HepG2 (cell line): ENCODE results near the gene TTC38. TPM values are rescaled to one million over a fixed set of nuclear protein-coding genes. Genes with fewer than 3 reads are reported as not detected.

Experiments used
- ARNT2 ChIP-seq: sonication (generic); formaldehyde crosslinking; IDR thresholded peaks from 2 replicates; pipeline ENCODE4 v1.8.0; 2022; ENCODE audit warnings: mild to moderate bottlenecking, low read depth, missing genetic modification reagents, moderate library complexity
- ELF1 ChIP-seq: sonication (generic); formaldehyde crosslinking; IDR thresholded peaks from 2 replicates; pipeline ENCODE4 v1.4.0; 2020; ENCODE audit warnings: missing genetic modification reagents
- FLYWCH1 ChIP-seq: sonication (generic); formaldehyde crosslinking; IDR thresholded peaks from 2 replicates; pipeline ENCODE4 v1.8.1; 2023; ENCODE audit warnings: mild to moderate bottlenecking, missing genetic modification reagents
- FOXO1 ChIP-seq: sonication (generic); formaldehyde crosslinking; IDR thresholded peaks from 2 replicates; pipeline ENCODE4 v1.4.0; 2020; ENCODE audit warnings: missing genetic modification reagents
- HIC2 ChIP-seq: sonication (generic); formaldehyde crosslinking; IDR thresholded peaks from 2 replicates; pipeline ENCODE4 v1.9.0; 2022; ENCODE audit warnings: low read depth, missing genetic modification reagents
- HIVEP1 ChIP-seq: sonication (generic); formaldehyde crosslinking; IDR thresholded peaks from 2 replicates; pipeline ENCODE4 v1.4.0; 2020; ENCODE audit warnings: mild to moderate bottlenecking, missing genetic modification reagents
- KDM1A ChIP-seq: IDR thresholded peaks from 2 replicates; pipeline ENCODE4 v1.6.1; 2016; ENCODE audit warnings: missing compliant biosample characterization
- MIER2 ChIP-seq: IDR thresholded peaks from 2 replicates; pipeline ENCODE4 v1.6.1; 2016; ENCODE audit warnings: missing biosample characterization, missing genetic modification reagents
- MXI1 ChIP-seq: IDR thresholded peaks from 3 replicates; pipeline ENCODE4 v1.6.1; 2012; ENCODE audit warnings: low read depth, low read length, inconsistent platforms, borderline replicate concordance
- RXRB ChIP-seq: IDR thresholded peaks from 2 replicates; pipeline ENCODE4 v1.6.1; 2016; ENCODE audit warnings: borderline replicate concordance, missing genetic modification reagents, missing compliant biosample characterization
- TRIM22 ChIP-seq: fragments of 450-650 bp; IDR thresholded peaks from 2 replicates; pipeline ENCODE4 v1.6.1; 2017
- ZNF414 ChIP-seq: sonication (generic); formaldehyde crosslinking; IDR thresholded peaks from 2 replicates; pipeline ENCODE4 v1.5.0; 2020; ENCODE audit warnings: missing genetic modification reagents
- ZNF503 ChIP-seq: sonication (generic); formaldehyde crosslinking; IDR thresholded peaks from 2 replicates; pipeline ENCODE4 v1.4.0; 2020; ENCODE audit warnings: missing genetic modification reagents
- ZNF550 ChIP-seq: sonication (generic); formaldehyde crosslinking; IDR thresholded peaks from 2 replicates; pipeline ENCODE4 v1.4.0; 2020; ENCODE audit warnings: mild to moderate bottlenecking, missing genetic modification reagents, borderline replicate concordance
- ZNF614 ChIP-seq: IDR thresholded peaks from 2 replicates; pipeline ENCODE4 v1.6.1; 2018; ENCODE audit warnings: missing biosample characterization, missing genetic modification reagents, inconsistent platforms, borderline replicate concordance
- ZNF720 ChIP-seq: sonication (generic); formaldehyde crosslinking; IDR thresholded peaks from 2 replicates; pipeline ENCODE4 v1.4.0; 2020; ENCODE audit warnings: missing genetic modification reagents
- ZSCAN25 ChIP-seq: sonication (generic); formaldehyde crosslinking; IDR thresholded peaks from 2 replicates; pipeline ENCODE4 v1.8.0; 2022; ENCODE audit warnings: mild to moderate bottlenecking, missing genetic modification reagents
- ZXDC ChIP-seq: sonication (generic); formaldehyde crosslinking; IDR thresholded peaks from 2 replicates; pipeline ENCODE4 v1.5.0; 2020; ENCODE audit warnings: mild to moderate bottlenecking, missing genetic modification reagents
- polyA plus RNA-seq, 8 experiments: library from polyadenylated mRNA; depleted of rRNA in 3 of 8; stranded (reverse) in 7 of 8; unstranded in 1 of 8; fragments of >200 nt; fragmentation: Illumina TruSeq in 4 of 8; extraction: Trizol in 4 of 8; gene quantifications; 2 replicates each; pipeline versions ENCODE4 v1.2.1 to v1.2.3, GENCODE V29; 2011 to 2016; ENCODE audit warnings: low read depth in 4 of 8, missing spikeins in 1 of 8, mixed read lengths in 1 of 8; ENCODE audit not compliant: insufficient read depth in 1 of 8
- total RNA-seq, 5 experiments: library from RNA; depleted of rRNA; stranded (reverse); fragments of >200 nt; fragmentation: Illumina TruSeq; extraction: Trizol; gene quantifications; 2 replicates each; pipeline ENCODE4 v1.2.3, GENCODE V29; 2016; ENCODE audit warnings: low read depth in 1 of 5

TTC38 gene
- total and polyA plus RNA-seq, 2 of the 13 experiments (the other 11 are each of a cell fraction or from before 2014, with no cell fraction given), result 101 to 105 TPM

- TF ChIP-seq HIC2 (CRISPR knock-in tag), result no peak
- no peak for TF ChIP-seq TRIM22
- peak; percentile 95 for TF ChIP-seq ARNT2 (CRISPR knock-in tag)
- TF ChIP-seq ZNF414, result peak; percentile 67
- peak; percentile 65 for TF ChIP-seq ZXDC
- no peak for TF ChIP-seq FOXO1
- no peak; the same call in 1 of the 2 replicates for TF ChIP-seq ZNF503 (CRISPR knock-in tag)
- no peak for TF ChIP-seq FLYWCH1 (CRISPR knock-in tag)
- TF ChIP-seq MXI1, result peak; percentile 86; the same call in 1 of the 3 replicates
- peak; percentile 44; the same call in 1 of the 2 replicates for TF ChIP-seq RXRB (CRISPR knock-in tag)
- TF ChIP-seq ELF1 (CRISPR knock-in tag), result peak; percentile 39; the same call in 1 of the 2 replicates
- TF ChIP-seq ZNF720 (CRISPR knock-in tag), result no peak
- TF ChIP-seq ZNF614 (CRISPR knock-in tag), result no peak; the same call in 1 of the 2 replicates
- TF ChIP-seq HIVEP1 (CRISPR knock-in tag), result no peak; the same call in 1 of the 2 replicates
- TF ChIP-seq ZSCAN25 (CRISPR knock-in tag), result peak; percentile 58; the same call in 1 of the 2 replicates
- TF ChIP-seq MIER2 (CRISPR knock-in tag), result no peak
- no peak for TF ChIP-seq KDM1A (CRISPR knock-in tag)
- TF ChIP-seq ZNF550, result no peak
Observed at GRCh38 chr22:46250035-46250782, 17.6 kb upstream of the TTC38 start, which contains the start of gene CDPF1 (continued).
